Kasumi-1 (cell line): ENCODE results near the gene CA10.

Experiments
- DNase-seq, 2 experiments: peaks; one replicate each; lab custom pipeline; 2025; lab: John Stamatoyannopoulos, UW

CA10 gene

GRCh38 chr17:51765282-51766135 is 393.0 kb downstream of the CA10 start:
- DNase-seq: no peak

DNA sequence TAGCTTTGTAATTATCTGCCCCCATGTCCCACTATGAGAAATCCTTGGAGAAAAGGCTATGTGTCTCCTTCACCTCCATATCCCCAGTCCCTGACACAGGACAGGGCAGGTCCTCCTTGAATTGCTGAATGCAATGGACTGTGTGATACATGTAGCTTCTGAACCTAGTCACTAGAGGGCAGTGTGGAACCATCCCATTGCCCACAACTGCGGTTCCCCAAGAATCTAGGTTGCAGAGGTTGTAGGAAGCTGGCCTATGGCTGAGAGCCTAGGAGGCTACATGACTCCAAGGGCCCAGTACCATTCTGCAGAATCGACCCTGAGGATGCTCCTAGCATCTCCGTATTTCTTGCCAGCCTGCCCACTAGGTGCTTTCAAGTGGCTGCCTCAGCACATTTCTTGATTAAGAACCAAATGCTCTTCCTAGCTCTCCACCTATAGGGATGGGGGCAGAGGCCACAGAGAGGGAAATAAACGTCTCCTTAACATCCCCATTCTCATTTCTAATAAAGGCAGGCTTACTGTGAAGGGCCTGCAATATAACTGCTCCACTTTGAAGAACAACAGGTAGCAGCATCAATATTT is 394.0 kb downstream of the CA10 start:
- peak; percentile 84 to 95 for DNase-seq

DNA sequence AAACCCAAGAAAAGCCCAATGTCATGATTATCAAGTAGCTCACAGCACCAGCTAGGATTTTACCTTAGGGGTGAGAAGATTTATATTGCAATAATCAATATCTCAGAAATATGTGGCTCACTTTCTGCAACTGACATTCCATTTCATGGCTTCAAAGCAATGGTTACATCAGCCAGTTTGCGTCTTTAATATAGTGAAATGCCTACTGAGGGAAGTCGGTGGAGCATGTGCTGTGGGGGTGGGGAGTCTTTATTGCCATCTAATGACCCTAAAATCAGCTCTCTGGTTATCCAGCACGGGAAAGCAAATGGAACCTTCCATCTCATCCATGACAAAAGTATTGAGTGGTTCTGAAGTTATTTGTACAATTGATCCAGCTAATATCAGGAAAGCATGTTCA is 395.5 kb downstream of the CA10 start:
- no peak for DNase-seq

- DNase-seq: no peak
These were observed 397.4 kb downstream of the CA10 start for GRCh38 chr17:51761105-51761504.

DNA sequence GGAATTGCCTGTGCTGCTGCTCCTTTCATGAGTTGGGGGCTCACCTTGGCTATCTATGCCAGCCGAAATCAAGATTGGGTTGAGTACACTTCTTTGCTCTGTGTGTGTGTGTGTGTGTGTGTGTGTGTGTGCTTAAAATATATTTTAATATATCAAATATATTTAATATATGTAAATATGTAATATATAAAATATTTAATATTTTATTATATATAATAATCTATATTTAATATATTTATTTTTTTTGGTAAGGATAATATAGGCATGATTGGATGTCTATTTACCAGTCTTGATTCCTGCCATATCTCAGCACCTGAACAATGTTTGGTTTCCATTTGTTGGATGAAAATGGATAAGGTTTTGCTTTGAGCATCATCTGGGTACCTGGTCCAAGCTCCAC is 399.3 kb downstream of the CA10 start:
- no peak for DNase-seq

DNA sequence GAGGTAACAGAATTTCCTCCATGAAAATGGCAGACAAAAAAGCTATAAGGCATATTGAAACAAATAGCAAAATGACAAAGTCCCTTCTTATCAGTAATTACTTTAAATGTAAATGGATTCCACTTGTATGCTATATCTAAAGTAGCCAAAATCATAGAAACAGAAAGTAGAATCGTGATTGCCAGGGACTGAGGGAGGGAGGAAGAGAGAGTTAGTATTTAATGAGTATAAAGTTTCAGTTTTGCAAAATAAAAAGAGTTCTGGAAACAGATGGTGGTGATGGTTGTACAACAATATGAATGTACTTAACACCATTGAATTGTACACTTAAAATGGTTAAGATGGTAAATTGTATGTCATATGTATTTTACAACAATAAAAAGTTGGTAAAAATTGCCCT is 407.4 kb downstream of the CA10 start:
- no peak for DNase-seq

DNA sequence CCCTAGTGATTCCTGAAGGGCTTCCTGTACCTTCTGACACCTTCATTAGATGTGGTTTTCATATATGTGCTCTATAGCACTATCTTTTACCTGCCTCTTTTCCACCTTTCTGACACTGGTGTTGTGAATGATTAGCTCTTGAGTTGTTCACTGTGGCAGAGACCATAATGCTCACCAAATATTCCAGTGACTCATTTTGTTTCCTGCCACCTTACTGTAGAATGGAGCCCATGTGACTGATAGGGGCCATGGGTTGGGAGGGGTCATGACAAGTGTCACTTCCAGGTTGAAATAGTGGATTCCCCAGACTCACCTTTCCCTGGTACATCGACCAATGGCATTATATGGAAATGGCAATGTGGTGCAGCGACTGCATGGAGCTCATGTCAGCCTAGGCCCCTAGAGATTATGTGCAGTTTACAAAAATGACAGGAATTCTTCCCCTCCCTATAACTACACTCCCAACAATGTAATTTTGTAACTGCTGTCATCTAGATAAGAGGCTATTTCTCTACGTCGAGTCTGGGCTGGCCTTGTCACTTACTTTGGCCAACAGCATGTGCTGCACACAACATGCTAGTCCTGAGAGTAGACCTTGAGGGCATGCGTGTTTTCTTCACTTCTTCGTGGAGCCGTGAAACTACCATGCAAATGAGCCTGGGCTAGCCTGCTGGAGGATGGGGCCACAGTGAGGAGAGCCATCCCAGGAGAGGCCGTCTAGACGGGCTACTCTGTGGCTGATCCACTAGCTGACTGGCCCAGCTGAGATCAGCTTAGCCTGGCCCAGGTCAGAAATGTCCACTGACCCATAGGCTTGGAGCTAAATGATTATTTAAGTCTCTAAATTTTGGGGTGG is 409.5 kb downstream of the CA10 start:
- DNase-seq: no peak

DNA sequence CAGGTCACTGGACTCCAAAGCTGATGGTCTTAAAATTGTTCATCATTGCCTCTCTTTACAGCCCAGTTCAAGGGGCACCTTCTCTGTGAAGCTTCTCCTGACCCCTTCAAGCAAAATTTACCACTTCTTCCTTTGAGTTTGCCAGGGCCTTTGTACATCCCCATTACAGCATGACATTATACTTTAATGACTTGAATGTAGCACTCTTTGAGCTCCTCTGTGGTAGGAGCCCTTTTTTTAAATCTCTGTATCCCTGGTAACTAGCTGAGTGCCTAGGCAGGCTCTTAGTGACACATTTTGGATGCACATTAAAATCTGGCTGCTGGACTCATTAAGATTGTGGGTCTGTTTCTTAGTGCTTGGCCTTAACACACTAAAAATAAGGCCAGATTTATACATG is 412.1 kb downstream of the CA10 start:
- no peak for DNase-seq

DNA sequence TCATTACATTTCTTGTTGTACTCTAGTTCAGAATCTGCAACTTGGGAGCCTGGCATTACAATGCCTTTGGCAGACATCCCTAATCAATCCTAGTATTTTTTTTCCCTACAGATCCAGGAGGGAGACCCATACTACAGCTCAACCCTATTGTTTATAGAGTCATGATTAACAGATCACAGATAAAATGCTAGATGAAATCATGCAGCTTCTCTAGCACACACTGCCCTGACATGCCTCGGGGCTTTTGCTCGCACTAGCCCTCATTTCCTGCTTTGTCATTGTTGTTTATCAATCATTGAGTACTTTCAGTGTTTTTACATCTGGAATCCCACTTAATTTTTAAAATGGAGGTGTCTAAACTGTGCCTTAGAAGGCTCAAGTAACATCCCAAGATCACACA is 412.5 kb downstream of the CA10 start:
- DNase-seq: no peak

- DNase-seq: no peak
These were observed 415.0 kb downstream of the CA10 start for GRCh38 chr17:51743477-51743876.

GRCh38 chr17:51742571-51742970 is 415.9 kb downstream of the CA10 start:
- DNase-seq: no peak

GRCh38 chr17:51741458-51741857 is 417.1 kb downstream of the CA10 start:
- DNase-seq: no peak

- DNase-seq: no peak
These were observed 418.0 kb downstream of the CA10 start for GRCh38 chr17:51740531-51740930.

- no peak for DNase-seq
These were observed 419.1 kb downstream of the CA10 start for GRCh38 chr17:51739245-51739886.

DNA sequence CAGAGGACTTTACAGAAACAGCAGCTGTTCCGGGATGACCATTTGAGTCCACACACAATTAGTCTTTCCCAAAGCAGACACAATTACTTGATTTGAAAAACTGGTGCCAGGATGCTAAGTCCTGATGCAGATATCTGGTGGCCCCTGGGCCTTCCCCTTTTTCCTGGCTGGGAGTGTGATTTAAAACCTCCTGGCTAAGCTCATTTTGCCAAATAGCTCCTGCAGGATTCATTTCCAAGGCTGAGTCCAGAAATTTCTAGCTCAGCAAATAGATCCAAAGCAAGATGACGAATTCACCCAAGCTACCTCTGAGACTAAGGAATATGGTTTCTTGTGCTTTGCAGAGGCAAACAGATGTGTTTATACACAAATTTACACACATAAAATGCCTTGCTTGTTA is 422.2 kb downstream of the CA10 start:
- DNase-seq: no peak

DNA sequence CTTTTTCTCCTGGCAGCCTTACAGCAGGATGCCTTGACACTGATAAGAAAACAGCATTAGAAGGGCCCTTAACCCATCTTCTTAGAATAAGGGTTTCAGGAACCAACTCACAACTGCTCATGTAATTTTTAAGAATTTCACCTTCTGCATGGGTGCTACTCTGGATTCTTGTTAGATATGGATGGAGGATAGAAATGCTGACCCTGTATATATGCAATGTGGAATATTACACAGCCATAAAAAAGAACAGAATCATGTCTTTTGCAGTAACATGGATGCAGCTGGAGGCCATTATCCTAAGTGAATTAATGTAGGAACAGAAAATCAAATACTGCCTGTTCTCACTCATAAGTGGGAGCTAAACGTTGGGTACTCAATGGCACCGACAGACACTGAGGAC is 423.5 kb downstream of the CA10 start:
- DNase-seq: no peak

DNA sequence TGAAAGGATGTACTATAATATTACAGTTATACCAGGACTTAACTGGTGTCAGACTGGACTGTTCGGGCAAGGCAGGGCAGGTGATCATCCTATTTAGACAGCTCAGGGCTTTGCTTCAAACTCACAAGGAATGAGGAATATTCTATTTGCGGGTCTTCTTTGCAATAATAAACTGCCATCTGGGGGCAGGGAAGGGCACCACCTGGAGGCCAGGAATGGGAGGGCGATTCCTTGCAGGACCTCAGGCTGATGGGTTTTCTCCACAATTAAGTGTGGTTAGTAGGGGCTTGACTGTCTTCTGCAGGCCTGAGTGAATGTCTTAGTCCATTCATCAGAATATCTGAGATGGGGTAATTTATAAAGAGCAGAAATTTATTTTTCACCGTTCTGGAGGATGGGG is 424.1 kb downstream of the CA10 start:
- peak in 1 of 2 experiments; percentile 18 for DNase-seq

- DNase-seq: no peak
These were observed 425.3 kb downstream of the CA10 start for GRCh38 chr17:51733166-51733565.

- no peak for DNase-seq
These were observed 426.4 kb downstream of the CA10 start for GRCh38 chr17:51731941-51732722.

GRCh38 chr17:51730303-51731050 is 428.0 kb downstream of the CA10 start:
- no peak for DNase-seq

- DNase-seq: no peak
These were observed 433.3 kb downstream of the CA10 start for GRCh38 chr17:51725185-51725584.
